ENCODE results near the gene LAS1L.
"Not testable (repeated sequence)": the region's sequence is repeated elsewhere in the genome, so short reads cannot be mapped to it uniquely, and the experiment has no call there.

LAS1L gene

DNA sequence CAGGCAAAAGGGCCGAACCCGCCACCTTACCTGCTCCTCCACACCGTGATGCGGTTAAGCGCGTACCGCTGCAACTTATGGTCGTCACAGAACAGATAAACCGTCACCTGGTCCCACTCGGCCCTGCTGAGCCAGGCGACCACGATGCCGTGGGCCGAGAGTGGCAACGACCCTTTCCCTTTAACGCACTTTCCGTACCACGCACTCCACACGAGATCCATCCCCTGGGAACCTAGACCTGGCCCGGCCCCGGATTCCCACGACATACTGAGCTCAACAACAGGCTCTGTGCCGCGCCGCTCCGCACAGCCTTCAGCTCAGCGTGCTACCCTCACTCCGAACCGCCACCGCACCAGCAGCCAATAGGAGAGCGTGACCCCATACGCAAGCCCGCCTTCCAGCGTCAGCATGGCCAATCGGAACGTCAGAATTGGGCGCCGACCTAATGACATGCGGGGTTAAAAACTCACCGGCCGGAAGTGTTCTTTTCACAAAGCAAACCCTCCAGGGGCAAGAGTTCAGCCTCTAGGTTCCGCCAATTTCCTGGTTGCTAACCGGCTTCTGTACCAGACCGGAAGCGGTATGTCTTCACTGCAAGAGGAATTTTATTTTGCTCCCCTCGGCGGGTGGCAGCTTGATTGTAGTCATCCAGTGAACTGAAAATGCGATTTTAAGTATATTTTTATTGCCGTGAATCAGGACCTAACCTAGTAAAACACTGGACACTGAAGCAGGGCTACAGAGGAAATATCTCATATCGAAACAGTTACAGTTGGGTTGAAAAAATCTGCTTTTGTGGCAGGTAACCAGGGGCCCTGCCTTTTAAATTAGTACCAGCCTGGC, at the start of gene LAS1L:
Gene LAS1L (minus strand): TSS at position 338 of the 843 bp plus-strand sequence. CDS start 72 bp downstream, at position 266.
- peak; percentile 93 for DNase-seq

DNA sequence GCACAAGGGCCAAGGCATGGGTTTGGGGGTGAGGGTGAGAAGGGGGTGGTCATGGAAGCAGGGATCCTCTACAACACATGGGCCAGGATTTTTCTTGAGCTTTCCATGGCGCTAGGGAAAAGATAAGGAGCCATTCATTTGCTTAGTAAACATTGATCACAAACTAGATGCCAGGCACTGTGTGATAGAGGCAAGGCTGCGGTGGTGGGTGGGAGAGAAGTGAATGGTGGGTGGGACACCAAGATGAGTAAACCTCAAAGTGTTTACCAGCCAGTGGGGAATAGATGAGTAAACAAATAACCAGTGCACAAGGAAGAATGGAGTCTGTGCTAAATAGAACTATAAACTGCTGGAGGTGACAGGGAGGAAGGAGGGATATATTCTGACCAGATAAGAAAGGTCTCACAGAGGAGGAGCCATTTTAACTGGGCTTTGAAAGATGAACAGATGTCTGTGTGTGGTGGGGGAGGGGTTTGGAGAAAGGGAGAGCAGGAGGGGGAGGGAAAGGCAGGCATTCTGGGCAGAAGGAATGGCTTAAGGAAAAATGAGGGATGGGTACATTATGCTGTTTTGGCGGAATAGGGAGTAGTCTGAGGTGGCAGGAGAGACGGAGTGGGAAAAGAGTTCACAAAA, 48.0 kb upstream of the LAS1L start:
- no peak for DNase-seq

DNA sequence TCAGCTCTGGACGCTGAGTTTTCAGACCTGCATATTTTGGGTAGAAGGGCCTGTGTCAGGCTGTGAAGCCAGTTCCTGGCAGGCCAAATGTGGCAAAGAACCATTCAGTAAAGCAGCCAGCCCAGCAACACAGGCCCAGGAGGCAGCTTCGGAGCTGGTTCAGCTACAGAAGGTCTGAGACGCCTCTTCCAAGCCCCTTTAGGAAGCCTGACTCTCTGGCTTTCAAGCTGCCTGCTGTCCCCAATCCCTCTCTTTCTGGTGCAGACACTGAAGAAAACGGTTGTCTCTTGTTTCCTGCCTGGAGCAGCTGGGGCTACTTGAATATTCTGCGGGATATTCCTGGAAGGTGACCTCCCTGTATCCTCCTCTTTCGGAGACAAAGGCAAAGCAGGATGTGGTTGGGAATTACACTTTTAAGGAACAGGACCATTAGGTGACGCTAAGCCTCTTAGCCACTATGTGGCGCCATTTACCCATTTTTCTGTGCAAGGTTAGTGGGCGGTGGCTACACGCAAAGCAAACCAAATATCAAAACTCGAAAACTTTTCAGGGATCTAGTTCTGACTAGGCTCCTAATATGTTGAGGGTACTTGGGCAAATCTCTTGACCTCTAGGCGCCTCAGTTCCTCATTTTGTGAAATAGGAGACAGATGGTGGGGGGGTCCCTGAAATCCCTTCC, 47.2 kb upstream of the LAS1L start:
- DNase-seq: peak; percentile 79

DNA sequence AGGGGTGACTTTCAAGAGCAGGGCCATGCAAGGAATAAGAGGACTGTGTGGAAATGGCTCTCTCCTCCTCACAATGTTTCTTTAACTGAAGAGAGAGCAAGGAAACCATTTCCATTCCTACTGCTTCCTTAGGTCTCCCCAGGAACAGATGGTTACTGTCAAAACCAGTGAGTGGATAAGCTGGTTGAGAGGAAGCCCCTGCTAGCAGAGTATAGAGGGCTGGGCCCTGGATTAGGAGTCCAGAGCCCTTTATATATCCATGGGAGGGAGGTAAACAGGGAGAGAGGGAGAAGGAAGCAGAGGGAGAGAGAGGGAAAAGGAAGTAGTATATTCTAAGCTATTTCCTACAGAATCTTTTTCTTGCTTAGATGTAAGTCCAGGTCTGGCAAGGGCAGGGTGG, 43.8 kb upstream of the LAS1L start:
- no peak for DNase-seq

DNA sequence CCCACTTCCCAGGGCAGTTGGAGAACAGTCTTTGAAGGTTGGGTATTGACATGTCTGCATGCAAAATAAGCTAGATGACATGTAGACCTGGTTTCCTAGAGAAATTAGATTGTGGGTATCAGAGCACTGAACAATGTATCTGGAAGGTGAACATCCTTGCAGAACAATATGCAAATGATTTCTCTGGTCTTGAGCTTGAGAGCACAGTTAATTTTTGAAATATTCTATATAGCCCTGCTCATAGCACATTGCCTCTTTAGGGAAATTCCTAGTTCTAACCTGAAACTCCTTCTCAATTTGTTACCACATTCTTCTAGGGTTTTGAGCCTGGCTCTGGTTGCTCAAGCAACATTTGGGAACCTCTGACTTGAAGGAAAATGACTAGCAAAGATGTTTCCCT, 41.6 kb upstream of the LAS1L start:
- no peak for DNase-seq

DNA sequence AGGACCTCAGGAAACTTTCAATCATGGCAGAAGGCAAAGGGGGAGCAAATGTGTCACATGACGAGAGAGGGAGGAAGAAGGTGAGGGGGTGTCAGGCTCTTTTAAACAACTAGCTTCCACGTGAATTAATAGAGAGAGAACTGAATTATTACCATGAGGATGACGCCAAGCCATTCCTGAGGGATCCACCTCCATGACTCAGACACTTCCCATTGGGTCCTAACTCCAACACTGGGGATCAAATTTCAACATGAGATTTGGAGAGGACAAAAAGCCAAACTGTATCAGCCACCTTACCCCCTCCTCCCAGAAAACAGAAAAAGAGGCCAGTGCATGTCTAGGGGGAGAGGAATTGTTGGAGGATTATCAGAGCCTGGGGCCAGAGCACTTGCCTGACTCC, 40.4 kb upstream of the LAS1L start:
- no peak for DNase-seq

DNA sequence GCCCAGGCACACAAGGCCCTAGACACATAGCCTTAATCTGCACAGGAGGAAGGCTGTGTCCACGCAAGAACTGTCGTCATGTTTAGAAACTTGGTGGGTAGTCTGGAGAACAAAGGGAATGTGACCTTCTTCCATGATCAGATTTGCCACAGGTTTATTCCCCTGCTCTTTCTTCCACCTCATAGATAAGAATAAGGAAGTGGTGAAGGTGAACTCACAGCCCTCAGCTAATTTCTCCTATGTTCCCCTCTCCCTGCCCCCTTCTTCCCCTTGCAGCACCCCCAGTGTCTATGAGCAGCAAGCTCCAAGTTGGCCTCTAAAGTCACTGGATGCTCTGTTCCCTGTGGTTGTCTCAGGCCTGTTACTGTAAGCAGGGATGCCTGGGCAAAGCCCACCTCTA, 39.8 kb upstream of the LAS1L start:
- no peak for DNase-seq

DNA sequence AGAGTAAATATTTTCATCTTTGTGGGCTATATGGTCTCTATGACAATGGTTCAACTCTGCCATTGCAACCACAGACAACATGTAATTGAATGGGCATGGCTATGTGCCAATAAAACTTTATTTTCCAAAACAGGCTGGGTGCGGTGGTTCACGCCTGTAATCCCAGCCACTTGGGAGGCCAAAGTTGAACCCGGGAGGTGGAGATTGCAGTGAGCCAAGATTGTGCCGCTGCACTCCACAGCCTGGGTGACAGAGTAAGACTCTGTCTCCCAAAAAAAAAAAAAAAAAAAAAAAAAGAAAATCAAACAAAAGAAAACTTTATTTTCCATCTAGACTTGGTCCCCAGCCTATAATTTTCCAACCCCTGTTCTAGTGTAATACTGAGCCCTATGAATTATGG, 38.4 kb upstream of the LAS1L start:
- DNase-seq: no peak

DNA sequence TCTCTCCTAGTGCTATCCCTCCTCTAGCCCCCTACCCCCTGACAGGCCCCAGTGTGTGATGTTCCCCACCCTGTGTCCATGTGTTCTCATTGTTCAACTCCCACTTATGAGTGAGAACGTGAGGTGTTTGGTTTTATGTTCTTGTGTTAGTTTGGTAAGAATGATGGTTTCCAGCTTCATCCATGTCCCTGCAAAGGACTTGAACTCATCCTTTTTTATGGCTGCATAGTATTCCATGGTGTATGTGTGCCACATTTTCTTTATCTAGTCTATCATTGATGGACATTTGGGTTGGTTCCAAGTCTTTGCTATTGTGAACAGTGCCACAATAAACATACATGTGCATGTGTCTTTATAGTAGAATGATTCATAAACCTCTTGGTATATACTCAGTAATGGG, 28.3 kb upstream of the LAS1L start:
- DNase-seq: not testable (repeated sequence)

DNA sequence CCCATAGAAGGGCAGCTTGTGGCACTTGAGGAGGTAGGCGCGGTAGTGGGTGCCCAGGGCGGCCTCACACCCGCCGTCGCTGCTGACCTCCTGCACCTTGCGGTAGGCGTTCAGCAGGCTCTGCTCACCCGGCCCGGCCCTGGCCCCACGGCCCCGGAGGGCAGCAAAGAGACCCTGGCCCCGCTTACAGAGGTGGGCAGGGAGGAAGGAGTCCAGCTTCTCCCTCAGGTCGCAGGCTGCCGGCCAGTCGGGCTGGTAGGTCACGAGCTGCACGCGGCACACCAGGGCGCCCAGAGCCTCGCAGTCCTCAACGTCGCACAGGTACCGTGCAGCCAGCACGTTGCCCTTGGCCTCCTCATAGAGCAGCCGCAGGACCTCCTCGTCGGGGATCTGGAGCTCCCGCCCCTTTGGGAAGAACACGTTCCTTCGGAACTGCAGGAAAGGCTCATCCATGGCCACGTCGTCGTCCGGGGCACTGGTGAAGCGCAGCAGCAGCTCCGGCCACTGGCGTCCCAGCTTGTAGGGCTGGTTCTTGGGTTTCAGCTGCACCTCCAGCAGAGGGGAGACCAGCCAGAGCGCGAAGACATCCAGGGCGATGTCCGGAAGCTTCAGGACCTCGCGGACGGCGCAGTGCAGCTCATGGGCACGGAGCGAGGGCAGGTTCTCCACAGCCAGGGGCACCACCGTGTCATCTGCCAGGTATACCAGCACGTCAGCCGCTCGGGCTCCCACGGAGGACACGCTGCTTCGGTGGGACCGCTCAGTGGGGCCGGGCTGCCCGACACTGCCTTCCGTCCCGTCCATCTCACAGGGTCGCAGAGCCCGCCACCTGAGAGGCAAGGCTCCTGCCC, 17.1 kb upstream of the LAS1L start:
- no peak for DNase-seq

DNA sequence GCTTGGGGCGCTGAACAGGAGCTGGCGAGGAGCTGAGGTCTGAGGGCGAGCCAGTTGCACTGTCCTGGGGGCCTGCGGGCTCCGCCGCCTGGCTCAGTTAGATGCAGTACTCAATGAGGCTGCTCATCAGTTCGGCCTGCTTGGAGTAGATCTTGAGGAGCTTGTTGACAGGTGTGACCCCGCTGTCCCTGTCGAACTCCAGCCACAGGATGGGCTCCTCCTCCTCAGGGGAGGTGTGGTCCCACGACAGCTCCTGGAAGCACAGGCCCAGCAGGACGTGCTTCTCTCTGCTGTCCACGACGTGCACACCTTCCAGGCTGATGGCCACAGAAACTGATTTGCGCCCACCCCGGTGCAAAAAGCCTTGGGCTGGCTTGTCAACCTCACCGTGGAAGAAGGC, 16.5 kb upstream of the LAS1L start:
- DNase-seq: no peak

DNA sequence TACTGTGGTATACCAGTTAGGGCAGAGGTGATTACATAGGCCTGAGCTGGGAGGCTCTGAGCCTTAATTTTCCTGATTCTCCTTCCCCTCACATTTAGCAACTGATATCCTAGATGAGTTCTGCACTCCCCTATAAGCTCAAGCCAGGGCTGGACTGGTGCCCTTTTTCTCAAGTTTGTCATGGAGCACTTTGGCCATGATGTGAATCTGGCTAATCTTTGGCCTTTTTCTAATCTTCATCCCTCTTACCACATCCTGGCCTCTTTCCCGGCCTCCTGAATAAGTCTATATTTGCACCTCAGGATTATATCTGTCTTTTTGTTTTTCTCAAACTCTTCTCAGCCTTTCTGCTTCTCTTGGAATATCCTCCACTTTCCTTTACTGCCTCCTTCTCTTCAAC, 10.9 kb upstream of the LAS1L start:
- no peak for DNase-seq

DNA sequence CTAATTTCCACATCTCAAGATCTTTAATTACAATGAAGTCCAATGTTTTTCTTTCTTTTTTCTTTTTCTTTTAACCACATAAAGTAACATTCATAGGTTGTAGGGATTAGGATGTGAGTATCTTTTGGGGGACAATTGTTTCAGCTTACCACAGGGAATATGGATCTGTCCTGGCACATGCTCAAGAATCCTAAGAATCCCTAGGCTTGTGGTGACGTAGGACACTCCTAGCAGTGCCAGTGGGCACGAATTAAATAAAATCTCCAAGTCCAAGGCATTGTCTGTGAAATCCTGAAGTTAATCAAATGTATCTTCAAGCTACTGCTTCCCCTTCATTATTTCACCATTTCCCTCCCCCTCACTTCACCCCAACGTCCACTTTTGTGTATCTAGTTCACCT, 2.6 kb upstream of the LAS1L start:
- DNase-seq: no peak

DNA sequence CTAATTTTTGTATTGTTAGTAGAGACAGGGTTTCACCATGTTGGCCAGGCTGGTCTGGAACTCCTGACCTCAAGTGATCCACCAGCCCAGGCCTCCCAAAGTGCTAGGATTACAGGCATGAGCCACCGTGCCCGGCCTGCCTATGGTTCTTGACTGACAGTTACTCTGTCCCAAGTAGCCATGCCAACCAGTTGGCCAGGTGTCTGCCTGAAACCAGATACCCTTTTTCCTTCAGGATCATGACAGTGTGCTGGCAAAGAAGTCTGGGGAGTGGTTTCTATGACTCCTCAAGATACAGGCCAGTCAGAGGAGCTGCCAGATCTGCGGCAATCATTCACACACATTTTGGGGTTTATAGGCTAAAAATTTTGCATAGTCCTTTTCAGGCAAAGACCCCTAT, 1.7 kb upstream of the LAS1L start:
- no peak for DNase-seq

DNA sequence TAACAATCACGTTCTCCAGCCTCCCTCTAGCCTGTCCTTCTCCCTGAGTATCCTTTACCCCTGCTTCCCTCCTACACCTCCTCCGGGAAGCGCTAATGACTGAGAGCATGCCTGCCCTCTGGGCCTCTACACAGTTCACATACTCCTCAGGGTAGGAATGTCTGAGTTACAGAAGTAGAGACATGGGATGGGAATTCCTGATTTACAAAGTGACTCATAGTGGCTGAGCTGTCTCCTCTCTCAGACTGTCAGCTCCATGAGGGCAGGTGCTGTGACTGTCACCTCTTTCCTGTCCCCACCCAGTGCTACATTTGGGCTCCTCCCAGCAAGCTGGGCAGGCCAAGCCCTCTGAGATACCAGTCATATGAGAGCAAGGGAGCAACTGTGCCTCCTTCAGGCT, 2.6 kb downstream of the LAS1L start:
- no peak for DNase-seq

DNA sequence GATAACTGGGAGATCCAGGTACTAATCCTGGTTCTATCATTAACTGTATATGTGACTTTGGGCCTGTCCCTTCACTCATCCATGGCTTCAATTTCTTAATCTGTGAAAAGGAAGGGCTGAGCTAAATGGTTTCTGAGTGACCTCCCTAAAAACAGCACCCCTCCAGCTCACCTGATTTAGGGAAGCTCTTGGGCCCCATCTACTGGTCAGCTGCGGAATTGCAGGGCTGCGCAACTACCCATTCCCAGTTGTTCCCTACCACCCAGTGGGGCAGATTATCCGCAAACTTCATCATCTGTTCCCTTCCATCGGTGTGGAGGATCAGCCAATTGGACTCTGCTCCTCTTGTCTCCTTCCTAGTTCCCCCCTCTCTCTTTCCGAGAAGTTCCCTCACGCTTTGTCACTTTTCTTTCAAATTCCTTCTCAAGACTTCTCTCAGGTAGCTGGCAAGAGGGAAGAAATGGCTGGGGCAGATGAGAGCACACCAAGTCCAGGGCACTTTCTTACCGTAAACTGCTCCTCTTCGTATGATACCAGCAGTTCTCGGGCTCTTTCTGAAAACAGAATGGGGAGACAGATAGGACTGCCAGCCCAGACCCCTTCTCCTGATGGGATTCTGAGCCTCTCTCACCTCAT, 5.8 kb downstream of the LAS1L start:
- DNase-seq: peak; percentile 61

DNA sequence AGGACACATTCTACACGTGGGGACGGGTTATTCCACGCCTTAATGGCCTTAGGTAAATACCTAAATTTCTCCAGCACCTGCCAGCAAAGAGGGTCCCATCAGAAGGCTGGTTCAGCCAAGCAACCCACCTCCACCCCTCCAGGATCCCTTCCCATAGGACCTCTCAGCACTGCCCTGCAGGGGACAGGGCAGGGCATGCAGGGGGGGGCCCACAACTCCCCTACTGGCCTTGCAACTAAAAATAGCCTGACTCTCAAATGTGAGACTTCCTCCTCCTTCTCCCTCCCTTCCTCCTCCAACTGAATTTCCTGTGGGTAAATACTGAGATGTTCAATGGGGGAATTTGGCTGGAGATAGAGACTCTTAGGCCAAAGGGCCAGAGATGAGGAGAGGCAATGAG, 6.3 kb downstream of the LAS1L start:
- no peak for DNase-seq

DNA sequence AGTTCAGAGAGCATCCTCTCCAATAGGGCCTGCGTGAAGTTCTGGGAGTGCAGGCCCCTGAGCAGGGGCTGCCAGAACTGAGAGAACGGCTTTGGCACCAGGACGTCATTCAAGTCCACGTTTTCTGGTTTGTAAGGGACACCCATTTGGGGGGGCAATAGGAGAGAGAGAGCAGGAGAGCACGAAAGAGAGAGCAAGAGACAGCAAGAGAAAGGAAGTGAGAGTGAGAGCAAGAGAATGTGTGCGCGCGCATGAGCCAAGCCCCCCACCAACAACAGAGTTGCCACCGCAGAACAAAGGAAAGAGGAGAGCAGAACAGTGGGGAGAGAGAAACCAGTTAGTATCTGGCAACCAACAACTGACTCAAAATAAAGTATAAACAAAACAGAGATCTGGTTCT, 10.4 kb downstream of the LAS1L start:
- DNase-seq: no peak

DNA sequence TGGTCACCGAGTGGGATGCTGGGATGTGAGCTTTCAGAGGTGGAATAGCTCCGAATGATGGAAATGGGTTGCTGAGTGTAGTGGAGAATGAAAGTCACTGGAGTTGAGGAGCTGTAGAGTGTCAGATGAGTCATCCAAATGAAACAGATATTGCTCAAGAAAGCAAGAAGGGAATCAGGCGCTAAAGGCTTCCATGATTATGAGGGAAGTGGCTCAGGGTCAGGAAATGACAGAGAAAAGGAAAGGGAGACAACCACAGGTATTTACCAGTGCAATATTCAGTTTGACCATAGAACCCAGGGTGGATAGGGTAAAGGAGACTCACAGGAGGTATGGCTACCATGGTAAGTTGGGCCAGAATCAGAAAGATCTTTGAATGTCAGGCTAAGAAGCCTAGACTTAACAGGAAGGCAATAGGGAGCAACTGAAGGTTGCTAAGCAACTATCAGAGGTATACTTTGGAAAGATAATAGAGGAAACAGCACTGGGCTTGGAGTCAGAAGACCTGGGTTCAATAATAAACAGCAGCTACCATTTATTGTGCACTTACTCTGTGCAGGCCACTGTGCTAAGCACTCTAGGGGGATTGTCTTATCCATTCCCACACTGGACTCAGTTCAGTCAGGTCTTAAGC, 11.7 kb downstream of the LAS1L start:
- DNase-seq: no peak

DNA sequence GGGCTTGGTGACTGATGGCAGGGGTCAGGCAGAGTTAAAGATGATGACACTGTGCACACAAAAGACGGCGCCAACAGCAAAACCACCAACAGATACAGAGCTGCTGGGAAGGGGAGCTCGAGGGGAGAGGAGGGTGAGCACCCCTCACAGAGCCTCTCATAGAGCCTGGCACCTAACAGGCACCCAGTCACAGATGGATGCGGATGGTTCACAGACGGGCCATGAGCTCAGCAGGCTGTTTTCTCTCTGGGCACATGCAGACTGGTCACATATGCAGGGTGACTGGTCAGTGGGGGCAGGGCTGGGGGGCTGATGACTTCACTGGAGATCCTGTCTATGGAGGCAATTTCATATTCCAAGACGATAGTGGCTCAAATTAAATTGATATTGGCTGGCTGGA, 15.1 kb downstream of the LAS1L start:
- DNase-seq: not testable (repeated sequence)

DNA sequence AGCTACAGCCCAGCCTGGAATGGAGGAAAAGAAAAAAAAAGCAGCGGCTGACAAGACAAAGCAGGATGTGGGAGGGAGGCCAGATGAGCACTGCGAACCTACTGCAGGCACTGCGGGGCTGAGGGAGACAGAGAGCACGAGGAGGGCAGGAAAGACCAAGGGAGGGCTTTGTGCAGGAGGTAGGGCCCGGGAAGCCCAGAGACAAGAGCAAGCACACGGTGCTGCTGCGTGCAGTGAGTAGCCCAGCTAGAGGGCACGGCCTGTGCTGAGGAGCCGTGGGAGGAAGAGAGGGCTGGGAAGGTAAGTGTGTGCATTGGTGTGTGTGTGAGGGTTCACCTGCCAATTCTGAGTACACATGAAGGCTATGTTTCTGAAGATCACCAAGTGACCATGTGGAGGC, 15.6 kb downstream of the LAS1L start:
- not testable (repeated sequence) for DNase-seq

DNA sequence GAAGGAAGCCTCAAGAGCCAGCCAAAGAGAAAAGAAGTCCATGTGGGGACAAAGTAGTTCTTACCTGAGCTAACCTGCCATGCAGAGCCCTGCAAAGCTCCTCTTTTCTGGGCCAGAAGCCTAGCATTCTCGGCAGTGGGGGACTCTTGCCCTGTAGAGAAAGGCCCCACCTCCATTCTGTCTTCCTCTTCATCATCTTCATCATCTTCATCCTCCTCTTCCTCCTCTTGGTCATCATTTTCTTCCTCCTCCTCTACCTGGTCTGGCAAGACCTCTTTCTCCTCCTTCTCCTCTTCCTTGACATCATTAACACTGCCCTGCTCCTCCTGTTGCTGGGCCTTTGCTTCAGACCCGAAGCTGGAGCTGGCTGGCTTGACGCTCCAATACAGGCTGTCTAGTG, 16.7 kb downstream of the LAS1L start:
- no peak for DNase-seq

Data from activated CD4-positive, alpha-beta T cell treated with anti-CD3 and anti-CD28 coated beads, Interleukin-2, Interleukin-6, amounts not matched to agents 100 ng/mL and 50 ng/mL, durations not matched to agents 16 hours and 8 hours (primary cell).